ENCODE results near the gene MYLK4. TPM values are rescaled to one million over a fixed set of nuclear protein-coding genes. Genes with fewer than 3 reads are reported as not detected.

The MYLK4 gene
- total and polyA plus RNA-seq, 8 donors: 0.12 to 1.3 (median 0.43) TPM; not detected in 3

- Histone ChIP-seq H3K27ac (no peak overlapping the region), H3K4me1 (peaks cover 6 to 40% (median 24%) of the 10 kb centered on the region in 4 donors), H3K27me3 (no peaks in the 10 kb centered on the region), H3K9me3 (no peaks in the 10 kb centered on the region), H3K36me3 (peaks cover 12 to 80% (median 68%) of the 10 kb centered on the region in 4 donors), H3K4me3 (no peak overlapping the region)
- no peak for DNase-seq
- intact Hi-C loops (cut with DNase I; ENCODE audit: low total_unique reads): loop anchor here (10.0 kb wide), 1 partner anchor 165 kb away; no protein-coding TSS in a partner anchor
- TF ChIP-seq, protein P1, sequence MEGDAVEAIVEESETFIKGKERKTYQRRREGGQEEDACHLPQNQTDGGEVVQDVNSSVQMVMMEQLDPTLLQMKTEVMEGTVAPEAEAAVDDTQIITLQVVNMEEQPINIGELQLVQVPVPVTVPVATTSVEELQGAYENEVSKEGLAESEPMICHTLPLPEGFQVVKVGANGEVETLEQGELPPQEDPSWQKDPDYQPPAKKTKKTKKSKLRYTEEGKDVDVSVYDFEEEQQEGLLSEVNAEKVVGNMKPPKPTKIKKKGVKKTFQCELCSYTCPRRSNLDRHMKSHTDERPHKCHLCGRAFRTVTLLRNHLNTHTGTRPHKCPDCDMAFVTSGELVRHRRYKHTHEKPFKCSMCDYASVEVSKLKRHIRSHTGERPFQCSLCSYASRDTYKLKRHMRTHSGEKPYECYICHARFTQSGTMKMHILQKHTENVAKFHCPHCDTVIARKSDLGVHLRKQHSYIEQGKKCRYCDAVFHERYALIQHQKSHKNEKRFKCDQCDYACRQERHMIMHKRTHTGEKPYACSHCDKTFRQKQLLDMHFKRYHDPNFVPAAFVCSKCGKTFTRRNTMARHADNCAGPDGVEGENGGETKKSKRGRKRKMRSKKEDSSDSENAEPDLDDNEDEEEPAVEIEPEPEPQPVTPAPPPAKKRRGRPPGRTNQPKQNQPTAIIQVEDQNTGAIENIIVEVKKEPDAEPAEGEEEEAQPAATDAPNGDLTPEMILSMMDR (IDR thresholded peaks at IDR 0.05): no peak
- TF ChIP-seq POLR2A (IDR thresholded peaks at IDR 0.05) (no peak), POLR2AphosphoS5 (IDR thresholded peaks at IDR 0.05) (no peak), EP300 (IDR thresholded peaks at IDR 0.05) (no peak)
- WGBS, 5 donors: 90 to 94% (median 91%) methylated on average over 9 of the region's 9 CpGs
These were observed 29.5 kb upstream of the MYLK4 start for GRCh38 chr6:2780102-2780737.

GRCh38 chr6:2777249-2777648 is 26.5 kb upstream of the MYLK4 start:
- TF ChIP-seq POLR2AphosphoS5 (IDR thresholded peaks at IDR 0.05): no peak
- TF ChIP-seq, protein P1 (IDR thresholded peaks at IDR 0.05): no peak
- no peak for TF ChIP-seq EP300 (IDR thresholded peaks at IDR 0.05)
- no peak for TF ChIP-seq POLR2A (IDR thresholded peaks at IDR 0.05)
- intact Hi-C loops (cut with DNase I; ENCODE audit: low total_unique reads): no loop called here
- H3K9me3 ChIP-seq: no peaks in the 10 kb centered on the region
- 93 to 99% (median 96%) methylated on average over 3 of the region's 3 CpGs for WGBS, 5 donors
- H3K27me3 ChIP-seq: no peaks in the 10 kb centered on the region
- DNase-seq: no peak
- peaks cover 12 to 82% (median 63%) of the 10 kb centered on the region in 4 donors for H3K36me3 ChIP-seq
- no peak overlapping the region for H3K4me3 ChIP-seq
- H3K4me1 ChIP-seq: peaks cover 0 to 30% (median 14%) of the 10 kb centered on the region in 4 donors
- H3K27ac ChIP-seq: no peak overlapping the region

GRCh38 chr6:2775003-2775402 is 24.3 kb upstream of the MYLK4 start:
- Histone ChIP-seq H3K4me1 (peaks cover 5 to 44% (median 23%) of the 10 kb centered on the region in 4 donors), H3K36me3 (peaks cover 1 to 79% (median 48%) of the 10 kb centered on the region in 4 donors), H3K27ac (no peak overlapping the region), H3K27me3 (no peaks in the 10 kb centered on the region), H3K9me3 (no peaks in the 10 kb centered on the region), H3K4me3 (no peak overlapping the region)
- TF ChIP-seq, protein P1 (IDR thresholded peaks at IDR 0.05): no peak
- TF ChIP-seq POLR2AphosphoS5 (IDR thresholded peaks at IDR 0.05) (no peak), EP300 (IDR thresholded peaks at IDR 0.05) (no peak), POLR2A (IDR thresholded peaks at IDR 0.05) (no peak)
- DNase-seq: no peak
- WGBS, 5 donors: 80 to 95% (median 93%) methylated on average over 1 of the region's 1 CpG
- intact Hi-C loops (cut with DNase I; ENCODE audit: low total_unique reads): no loop called here

- 52 to 86% (median 79%) methylated on average over 3 of the region's 3 CpGs for WGBS, 5 donors
- no peak for DNase-seq
- TF ChIP-seq POLR2A (IDR thresholded peaks at IDR 0.05) (no peak), POLR2AphosphoS5 (IDR thresholded peaks at IDR 0.05) (no peak), EP300 (IDR thresholded peaks at IDR 0.05) (no peak)
- TF ChIP-seq, protein P1 (IDR thresholded peaks at IDR 0.05): no peak
- H3K4me3 ChIP-seq: no peak overlapping the region
- H3K4me1 ChIP-seq: peaks cover 10 to 60% (median 35%) of the 10 kb centered on the region in 4 donors
- intact Hi-C loops (cut with DNase I; ENCODE audit: low total_unique reads): no loop called here
- no peaks in the 10 kb centered on the region for H3K9me3 ChIP-seq
- H3K27ac ChIP-seq: no peak overlapping the region
- peaks cover 0 to 65% (median 34%) of the 10 kb centered on the region in 4 donors for H3K36me3 ChIP-seq
- H3K27me3 ChIP-seq: no peaks in the 10 kb centered on the region
These were observed 22.7 kb upstream of the MYLK4 start for GRCh38 chr6:2773449-2773848.
